Mucosa of descending colon (tissue), 3 donors: Measurements from ENCODE around the gene PRKCB. TPM values are rescaled to one million over a fixed set of nuclear protein-coding genes. Genes with fewer than 3 reads are reported as not detected.

ENCODE experiments used
- ATAC-seq: fragments of 200-7000 bp; cut with Tn5 transposase; one replicate; pipeline ENCODE4 v1.9.1; 2020; ENCODE audit warnings: mild to moderate bottlenecking, moderate library complexity
- DNase-seq, 3 donors: peaks; one replicate each; pipeline ENCODE4 v3.0.0-alpha.2; 2020
- H3K36me3 ChIP-seq: fragments of 200-600 bp; one replicate; pipeline ENCODE4 v1.8.0; 2021; ENCODE audit warnings: low read depth, mild to moderate bottlenecking
- H3K4me1 ChIP-seq: fragments of 200-600 bp; one replicate; pipeline ENCODE4 v1.8.0; 2021; ENCODE audit warnings: low read depth, mild to moderate bottlenecking
- H3K4me3 ChIP-seq: fragments of 200-600 bp; one replicate; pipeline ENCODE4 v1.8.0; 2021; ENCODE audit warnings: mild to moderate bottlenecking
- H3K9me3 ChIP-seq: fragments of 200-600 bp; one replicate; pipeline ENCODE4 v1.8.0; 2021; ENCODE audit warnings: mild to moderate bottlenecking
- CTCF ChIP-seq: fragments of 200-600 bp; IDR thresholded peaks from one replicate; pipeline ENCODE4 v1.8.0; 2022; ENCODE audit warnings: antibody characterized with exemption, mild to moderate bottlenecking
- intact Hi-C, 2 donors: fragments of 100-400 bp; cut with DNase I in 1 of 2; cut with micrococcal nuclease in 1 of 2; formaldehyde crosslinking; loops; one replicate each; pipeline versions ENCODE4 v1.11.0 to v1.11.1; 2022; cut with DNase I, micrococcal nuclease
- total RNA-seq, 3 donors: library from RNA; stranded (reverse); fragmentation: NEBNext Ultra II Directional in 2 of 3; extraction: Animal tissue kit (Norgen Biotek cat#: 25700) in 2 of 3; gene quantifications; one replicate each; pipeline versions ENCODE4 v1.2.1 to v1.2.4, GENCODE V29; 2021 to 2023
- donor health status: DM: no; HTN: no; CAD: no; lungs with moderate emphysema.
- donor health status: DM: no; HTN: no; CAD: no.
- donor health status: DM: no; HTN: yes; CAD: no.

The PRKCB gene
- total RNA-seq, 3 donors from 2014 or later = 7.4 to 29.0 (median 8.2) TPM

DNA sequence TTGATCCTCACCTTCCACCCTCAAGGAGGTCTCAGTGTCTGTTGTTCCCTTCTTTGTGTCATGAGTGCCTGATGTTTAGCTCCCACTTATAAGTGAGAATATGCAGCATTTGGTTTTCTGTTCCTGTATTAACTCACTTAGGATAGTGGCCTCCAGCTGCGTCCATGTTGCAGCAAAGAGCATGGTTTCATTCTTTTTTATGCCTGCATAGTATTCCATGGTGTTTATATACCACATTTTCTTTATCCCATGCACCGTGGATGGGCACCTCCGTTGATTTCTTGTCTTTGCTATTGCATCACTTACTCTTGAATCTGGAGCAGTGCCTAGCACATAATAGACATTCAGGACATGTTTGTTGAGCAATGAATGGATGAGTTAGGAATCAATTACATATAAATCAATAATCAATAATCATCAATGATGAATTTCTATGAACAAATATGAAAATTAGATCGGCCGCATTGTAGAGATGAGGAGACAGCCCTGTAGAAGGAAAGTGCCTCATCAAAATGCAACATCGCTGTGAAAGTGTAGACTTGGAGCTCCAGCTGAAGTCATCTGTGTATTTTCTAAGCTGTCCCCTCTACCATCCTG, 129.5 kb downstream of the PRKCB start:
- DNase-seq (no peak), ATAC-seq (no peak)
- TF ChIP-seq CTCF = no peak
- H3K36me3 ChIP-seq = no peaks in the 10 kb centered on the region
- intact Hi-C loops = no loop called here
- H3K4me3 ChIP-seq = no peak overlapping the region
- H3K4me1 ChIP-seq = no peaks in the 10 kb centered on the region
- no peaks in the 10 kb centered on the region for H3K9me3 ChIP-seq

DNA sequence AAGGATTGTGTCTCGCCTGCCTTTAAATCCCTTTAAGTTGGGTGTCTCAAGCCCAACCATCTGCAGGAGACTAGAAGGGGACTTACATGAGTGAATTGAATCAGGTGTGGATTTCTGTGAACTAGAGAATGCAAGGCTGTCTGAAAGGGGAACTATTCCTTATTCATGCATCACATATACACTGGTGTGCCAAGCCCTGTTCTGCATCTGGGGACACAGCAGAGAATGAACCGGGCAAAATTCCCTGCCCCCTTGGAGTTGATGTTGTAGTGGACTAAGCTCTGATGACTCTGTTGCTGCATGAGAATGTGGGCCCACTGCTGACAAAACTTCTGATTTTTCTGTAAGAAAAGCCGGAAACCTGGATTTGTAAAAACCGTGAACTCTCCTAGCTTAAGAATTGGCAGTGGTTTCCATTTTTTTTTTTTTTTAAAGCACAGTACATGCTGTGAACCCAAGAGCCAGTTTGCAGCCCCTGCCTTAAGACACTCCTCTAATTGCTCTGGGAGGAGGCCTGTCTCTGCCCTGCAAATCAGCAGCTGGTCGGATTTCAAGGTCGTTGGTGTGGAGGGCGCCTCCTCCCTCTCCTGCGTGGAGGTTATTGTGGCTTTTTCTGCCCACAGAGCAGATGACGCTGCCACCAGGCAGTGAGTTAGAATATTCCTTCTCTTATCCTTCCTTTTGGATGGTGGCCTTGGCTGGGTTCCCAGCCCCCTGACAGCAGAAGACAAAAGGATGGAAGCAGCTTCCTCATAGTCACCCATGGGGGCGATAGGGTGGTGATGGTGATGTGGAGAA, 131.0 kb downstream of the PRKCB start:
- intact Hi-C loops = no loop called here
- no peak for ATAC-seq

GRCh38 chr16:23967775-23968174, 132.0 kb downstream of the PRKCB start:
- no peak for TF ChIP-seq CTCF
- no peak for ATAC-seq
- no peaks in the 10 kb centered on the region for H3K4me1 ChIP-seq
- DNase-seq = no peak
- intact Hi-C loops = no loop called here
- no peak overlapping the region for H3K4me3 ChIP-seq
- no peaks in the 10 kb centered on the region for H3K36me3 ChIP-seq
- no peaks in the 10 kb centered on the region for H3K9me3 ChIP-seq

More for the DNA sequence above, 131.0 kb downstream of the PRKCB start:
- no peaks in the 10 kb centered on the region for H3K9me3 ChIP-seq
- H3K4me1 ChIP-seq = no peaks in the 10 kb centered on the region
- H3K36me3 ChIP-seq = no peaks in the 10 kb centered on the region
- DNase-seq = no peak
- no peak overlapping the region for H3K4me3 ChIP-seq
- TF ChIP-seq CTCF = no peak

GRCh38 chr16:23968176-23968575, 132.4 kb downstream of the PRKCB start:
- H3K9me3 ChIP-seq = no peaks in the 10 kb centered on the region
- ATAC-seq (peak; percentile 18), DNase-seq (no peak)
- H3K4me3 ChIP-seq = no peak overlapping the region
- TF ChIP-seq CTCF = no peak
- no peaks in the 10 kb centered on the region for H3K4me1 ChIP-seq
- intact Hi-C loops = no loop called here
- no peaks in the 10 kb centered on the region for H3K36me3 ChIP-seq

DNA sequence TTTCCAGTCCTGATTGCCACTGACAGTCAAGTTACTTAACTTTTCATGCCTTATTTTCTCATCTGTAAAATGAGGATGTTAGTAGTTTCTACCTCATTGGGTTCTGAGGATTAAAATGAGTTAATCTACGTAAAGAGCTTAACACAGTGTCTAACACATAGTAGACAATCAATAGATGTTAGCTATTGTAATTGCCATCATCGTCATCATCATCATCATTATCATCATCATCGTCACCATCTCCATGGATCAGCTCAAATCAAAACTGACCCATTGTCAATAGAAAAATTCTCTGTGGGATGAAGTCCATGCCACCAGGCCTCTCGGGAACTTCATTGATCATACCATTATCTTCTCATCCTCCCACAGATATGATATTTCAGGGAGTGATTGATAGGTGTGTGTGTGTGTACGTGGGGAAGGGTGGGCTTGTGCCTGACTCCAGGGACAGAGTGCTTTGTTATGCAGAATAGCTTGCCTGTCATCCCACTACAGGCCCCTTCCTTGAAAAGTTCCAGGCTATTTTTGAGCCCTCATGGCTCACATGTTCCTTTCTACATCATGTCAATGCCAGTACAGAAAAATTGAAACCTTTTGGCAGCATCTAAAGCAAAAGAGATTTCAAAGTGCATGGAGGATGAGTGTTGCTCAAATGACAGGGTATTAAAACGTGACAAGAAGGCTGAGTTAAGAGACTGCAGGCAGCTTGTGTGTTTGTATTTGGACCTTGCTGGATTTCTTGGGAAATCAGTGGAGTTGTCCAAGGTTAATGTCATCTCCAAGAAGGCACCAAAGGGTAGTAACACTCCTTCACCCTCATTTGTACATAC, 133.9 kb downstream of the PRKCB start:
- intact Hi-C loops = no loop called here
- H3K4me1 ChIP-seq = no peaks in the 10 kb centered on the region
- H3K9me3 ChIP-seq = no peaks in the 10 kb centered on the region
- no peaks in the 10 kb centered on the region for H3K36me3 ChIP-seq
- TF ChIP-seq CTCF = no peak
- DNase-seq = no peak
- H3K4me3 ChIP-seq = no peak overlapping the region
- no peak for ATAC-seq
